ENCODE data around the gene BCL2L1.

The BCL2L1 gene

GRCh38 chr20:31712564-31713311, 9.9 kb downstream of the BCL2L1 start:
- Histone ChIP-seq H3K4me3 (ENCODE audit: low read depth, low read length) (peak overlapping the region; percentile 20), H3K27ac (peak overlapping the region; percentile 94), H3K36me3 (replicated peaks) (peaks cover 40% of the 10 kb centered on the region), H3K27me3 (replicated peaks) (no peaks in the 10 kb centered on the region)
- DNase-seq = peak; percentile 63
- no peak for TF ChIP-seq CTCF (IDR thresholded peaks at IDR 0.05; ENCODE audit: low read depth, low read length, missing control alignments)
- in situ Hi-C loops (cut with HindIII; ENCODE audit: low pct_ligation_motif_present, low sequenced_read_pairs) = no loop called here

- no peak for TF ChIP-seq CTCF (IDR thresholded peaks at IDR 0.05; ENCODE audit: low read depth, low read length, missing control alignments)
- H3K36me3 ChIP-seq (replicated peaks) = peaks cover 40% of the 10 kb centered on the region
- DNase-seq = no peak
- no peaks in the 10 kb centered on the region for H3K27me3 ChIP-seq (replicated peaks)
- H3K27ac ChIP-seq = peak overlapping the region; percentile 94
- in situ Hi-C loops (cut with HindIII; ENCODE audit: low pct_ligation_motif_present, low sequenced_read_pairs) = no loop called here
- H3K4me3 ChIP-seq (ENCODE audit: low read depth, low read length) = no peak overlapping the region
These were observed 10.5 kb downstream of the BCL2L1 start for GRCh38 chr20:31712112-31712553.

GRCh38 chr20:31711179-31712111, 11.2 kb downstream of the BCL2L1 start:
- peak overlapping the region; percentile 94 for H3K27ac ChIP-seq
- no peak overlapping the region for H3K4me3 ChIP-seq (ENCODE audit: low read depth, low read length)
- H3K36me3 ChIP-seq (replicated peaks) = peaks cover 46% of the 10 kb centered on the region
- DNase-seq = no peak
- in situ Hi-C loops (cut with HindIII; ENCODE audit: low pct_ligation_motif_present, low sequenced_read_pairs) = no loop called here
- no peaks in the 10 kb centered on the region for H3K27me3 ChIP-seq (replicated peaks)
- no peak for TF ChIP-seq CTCF (IDR thresholded peaks at IDR 0.05; ENCODE audit: low read depth, low read length, missing control alignments)

GRCh38 chr20:31710423-31711108, 12.1 kb downstream of the BCL2L1 start:
- Histone ChIP-seq H3K27me3 (replicated peaks) (no peaks in the 10 kb centered on the region), H3K27ac (no peak overlapping the region), H3K36me3 (replicated peaks) (peaks cover 50% of the 10 kb centered on the region), H3K4me3 (ENCODE audit: low read depth, low read length) (no peak overlapping the region)
- no peak for TF ChIP-seq CTCF (IDR thresholded peaks at IDR 0.05; ENCODE audit: low read depth, low read length, missing control alignments)
- in situ Hi-C loops (cut with HindIII; ENCODE audit: low pct_ligation_motif_present, low sequenced_read_pairs) = no loop called here
- DNase-seq = no peak

GRCh38 chr20:31709939-31710338, 12.7 kb downstream of the BCL2L1 start:
- in situ Hi-C loops (cut with HindIII; ENCODE audit: low pct_ligation_motif_present, low sequenced_read_pairs) = no loop called here
- Histone ChIP-seq H3K27ac (no peak overlapping the region), H3K4me3 (ENCODE audit: low read depth, low read length) (no peak overlapping the region), H3K36me3 (replicated peaks) (peaks cover 48% of the 10 kb centered on the region), H3K27me3 (replicated peaks) (no peaks in the 10 kb centered on the region)
- no peak for TF ChIP-seq CTCF (IDR thresholded peaks at IDR 0.05; ENCODE audit: low read depth, low read length, missing control alignments)
- DNase-seq = no peak

Measured in brain microvascular endothelial cell (primary cell).